HG03521 (cell line): ENCODE results near the gene P3H2.

ENCODE experiments used
- ATAC-seq: cut with Tn5 transposase; IDR thresholded peaks from one replicate; pipeline ENCODE4 v1.9.1; 2021; ENCODE audit warnings: mild to moderate bottlenecking, moderate library complexity; ENCODE audit not compliant: unreplicated experiment

P3H2 gene

DNA sequence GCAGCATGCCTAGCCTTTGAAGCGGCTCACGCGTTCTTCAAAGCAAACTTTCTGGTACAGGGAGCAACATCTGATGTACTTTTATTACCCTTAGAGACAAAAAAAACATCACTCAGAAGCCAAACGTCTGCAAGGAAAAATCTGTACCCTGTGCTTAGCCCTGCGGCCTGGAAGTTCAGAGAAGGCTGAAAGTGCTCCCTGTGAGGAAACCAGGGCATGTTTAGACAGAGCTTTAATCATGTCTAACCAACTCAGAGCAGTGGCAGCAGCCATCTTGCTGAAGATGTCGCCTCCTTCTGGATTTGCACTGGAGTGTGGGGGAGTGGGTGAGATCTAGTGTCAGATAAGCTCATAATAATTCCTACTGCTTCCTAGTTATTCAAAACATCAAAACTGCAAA lies 170.4 kb downstream of the P3H2 start:
- no peak for ATAC-seq

- ATAC-seq, result no peak
Observed at GRCh38 chr3:189949580-189949979, 171.1 kb downstream of the P3H2 start.

- ATAC-seq, result no peak
Observed at GRCh38 chr3:189948724-189949045, 172.0 kb downstream of the P3H2 start.

GRCh38 chr3:189947948-189948723 lies 172.6 kb downstream of the P3H2 start:
- no peak for ATAC-seq

DNA sequence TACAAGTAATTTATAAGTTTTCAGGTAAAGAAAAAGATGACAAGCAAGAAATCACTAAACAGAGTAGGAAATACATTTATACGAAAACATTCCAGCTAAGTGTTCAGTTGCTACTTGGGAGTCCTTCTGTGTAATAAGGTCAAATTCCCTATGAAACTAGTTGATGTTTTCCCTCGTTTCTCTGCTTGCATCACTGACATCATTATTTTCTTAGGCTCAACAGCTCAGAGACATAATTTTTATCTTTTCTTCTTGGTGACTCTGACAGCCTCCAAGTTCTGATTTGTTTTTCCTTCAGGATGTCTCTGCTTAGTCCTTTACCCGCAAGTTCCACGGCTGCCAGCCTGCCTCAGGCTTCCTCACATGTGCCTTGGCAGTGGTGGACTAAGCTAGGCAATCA lies 173.6 kb downstream of the P3H2 start:
- ATAC-seq, result no peak

DNA sequence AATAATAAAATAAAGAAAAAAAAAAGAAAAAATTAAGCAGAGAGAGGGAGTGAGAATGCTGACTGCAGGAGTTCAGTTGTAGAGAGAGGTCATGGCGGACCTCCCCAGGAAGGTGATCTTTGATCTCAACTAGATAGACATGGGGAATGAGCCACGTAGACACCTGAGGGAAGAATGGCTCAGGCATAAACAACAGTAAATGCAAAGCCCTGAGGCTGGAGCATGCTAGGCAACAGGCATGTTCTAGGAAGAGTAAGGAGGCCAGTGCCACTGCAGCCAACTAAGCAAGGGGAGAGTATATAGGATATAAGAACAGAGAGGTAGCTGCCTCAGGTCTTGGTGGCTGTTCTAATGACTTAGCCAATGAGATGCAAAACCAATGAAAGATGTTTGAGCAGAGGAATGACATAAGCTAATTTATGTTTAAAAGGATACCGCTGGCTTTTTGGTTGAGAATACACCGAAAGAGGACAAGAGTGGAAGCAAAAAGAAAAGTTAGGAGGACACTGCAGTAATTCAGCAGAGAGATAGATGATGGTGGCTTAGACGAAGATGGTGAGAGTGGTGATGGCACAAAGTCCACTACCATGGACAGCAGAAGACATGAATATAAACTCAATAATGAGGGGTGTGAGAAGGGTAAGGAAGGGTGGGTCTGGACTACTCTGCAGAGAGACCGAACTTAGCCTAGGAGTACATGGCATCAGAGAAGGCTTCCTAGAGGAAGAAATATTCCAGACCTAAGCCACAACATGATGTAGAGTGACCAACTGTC lies 174.6 kb downstream of the P3H2 start:
- ATAC-seq, result no peak

DNA sequence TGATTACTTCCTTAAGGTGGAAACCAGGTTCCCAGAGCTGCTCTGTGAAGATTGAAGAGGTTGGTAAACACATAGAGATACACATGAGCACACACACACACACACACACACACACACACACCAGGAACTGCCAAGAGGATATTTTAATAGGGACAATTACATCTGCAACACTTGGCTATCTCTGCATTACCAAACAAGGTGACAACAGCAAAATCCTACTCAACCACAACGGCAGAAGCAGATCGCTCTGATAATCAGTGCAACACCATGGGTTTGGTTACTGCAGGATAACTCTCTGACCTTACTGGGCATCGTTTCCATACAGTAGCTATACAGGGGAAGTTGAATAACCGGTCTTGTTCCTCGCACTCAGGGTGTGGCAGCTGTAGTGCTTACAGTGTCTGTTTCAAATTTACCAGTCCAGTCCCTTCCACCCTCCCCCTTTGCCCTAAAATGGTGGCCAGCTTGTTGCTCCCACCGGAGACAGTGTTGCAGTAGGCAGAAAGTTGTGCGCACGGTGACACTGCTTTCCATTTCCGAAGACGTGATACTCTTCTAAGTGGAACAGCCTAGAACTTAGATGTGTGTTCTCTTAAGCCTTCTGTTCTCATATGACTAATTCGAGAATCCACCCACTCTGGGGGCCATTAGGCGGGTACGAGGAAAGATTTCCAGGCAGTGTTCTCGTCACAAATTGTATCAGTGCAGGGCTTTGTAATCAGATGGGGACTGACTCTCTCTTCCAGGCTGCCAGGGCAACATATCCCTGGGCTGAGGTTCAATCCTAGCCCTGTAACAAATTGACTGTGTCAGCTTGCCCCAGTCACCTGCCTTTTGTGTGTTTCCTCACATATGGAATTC lies 176.2 kb downstream of the P3H2 start:
- no peak for ATAC-seq

- no peak for ATAC-seq
Observed at GRCh38 chr3:189942948-189943347, 177.7 kb downstream of the P3H2 start.

DNA sequence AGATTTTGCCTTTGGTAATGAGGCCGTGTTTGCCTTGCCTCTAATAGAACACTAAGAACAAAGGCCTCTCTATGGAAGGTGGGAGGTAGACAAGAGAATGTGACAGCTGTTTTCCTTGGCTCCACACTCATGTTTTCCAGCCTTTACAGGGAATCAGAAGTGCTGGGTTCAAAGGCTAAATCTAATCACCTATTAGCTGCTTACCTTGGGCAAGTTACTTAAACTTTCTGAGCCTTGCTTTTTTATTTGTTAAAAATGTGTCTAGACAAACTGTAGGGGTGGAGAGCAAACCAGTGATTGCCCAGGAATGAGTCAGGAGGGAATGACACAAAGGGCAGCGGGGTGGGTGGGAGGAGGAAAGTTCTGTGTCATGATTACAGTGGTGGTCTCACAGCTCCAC lies 179.0 kb downstream of the P3H2 start:
- ATAC-seq, result no peak

DNA sequence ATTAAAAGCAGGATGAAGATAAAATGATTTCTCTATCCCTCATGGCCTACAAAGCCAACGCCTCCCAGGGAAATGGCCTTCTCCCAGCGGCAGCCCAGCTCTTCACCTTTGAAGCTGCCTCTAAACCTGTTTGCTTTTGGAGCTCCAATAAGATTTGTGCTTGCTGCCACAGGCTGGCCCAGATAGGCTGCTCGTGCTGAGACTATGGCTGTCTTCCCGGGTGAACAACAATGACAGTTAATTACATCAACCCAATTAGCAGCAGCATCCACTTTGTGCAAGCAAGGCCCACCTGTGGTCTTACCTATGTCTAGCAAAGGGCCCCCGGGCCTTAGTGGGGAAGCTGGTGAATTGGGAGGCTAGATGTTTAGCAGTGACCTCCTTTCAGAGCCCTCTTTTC lies 179.6 kb downstream of the P3H2 start:
- ATAC-seq, result no peak

DNA sequence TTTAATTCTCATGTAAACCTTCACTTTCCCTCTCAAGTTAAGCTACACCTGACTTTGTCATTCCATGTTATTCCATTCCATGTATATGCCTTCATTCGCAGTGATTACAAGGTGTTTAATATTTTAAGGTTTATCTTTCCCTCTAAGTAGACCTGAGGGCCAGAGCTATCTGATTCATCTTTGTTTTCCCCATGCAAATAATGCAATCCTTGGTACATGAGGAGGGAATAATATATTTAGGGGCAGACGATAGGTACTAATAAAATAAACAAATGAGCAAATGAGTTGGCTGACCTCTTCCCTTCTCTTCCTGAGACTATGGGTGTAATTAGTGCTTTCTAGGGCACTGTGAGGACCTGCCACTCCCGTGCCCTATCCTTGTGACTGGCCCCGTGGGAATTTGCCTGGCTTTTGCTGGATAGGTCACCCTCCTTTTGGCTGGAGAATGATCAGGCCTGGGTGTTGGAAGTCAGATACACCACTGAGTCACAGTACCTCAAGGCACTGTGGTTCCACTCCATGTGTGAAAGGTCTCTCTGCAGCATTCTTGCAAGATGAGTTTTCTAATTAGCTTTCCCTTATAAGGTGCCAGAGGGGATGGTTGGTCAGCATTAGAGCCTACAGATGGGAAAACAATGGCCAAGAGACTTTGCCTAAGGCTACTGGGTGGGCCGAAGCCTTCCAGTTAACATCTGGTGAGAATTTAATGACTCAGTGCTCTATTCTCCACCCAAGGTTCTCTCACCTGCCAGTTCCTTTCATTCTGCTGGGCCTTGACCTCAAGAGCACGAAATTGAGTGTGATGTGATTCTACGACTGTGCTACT lies 183.2 kb downstream of the P3H2 start:
- ATAC-seq, result no peak

- no peak for ATAC-seq
Observed at GRCh38 chr3:189936201-189936945, 184.3 kb downstream of the P3H2 start.

DNA sequence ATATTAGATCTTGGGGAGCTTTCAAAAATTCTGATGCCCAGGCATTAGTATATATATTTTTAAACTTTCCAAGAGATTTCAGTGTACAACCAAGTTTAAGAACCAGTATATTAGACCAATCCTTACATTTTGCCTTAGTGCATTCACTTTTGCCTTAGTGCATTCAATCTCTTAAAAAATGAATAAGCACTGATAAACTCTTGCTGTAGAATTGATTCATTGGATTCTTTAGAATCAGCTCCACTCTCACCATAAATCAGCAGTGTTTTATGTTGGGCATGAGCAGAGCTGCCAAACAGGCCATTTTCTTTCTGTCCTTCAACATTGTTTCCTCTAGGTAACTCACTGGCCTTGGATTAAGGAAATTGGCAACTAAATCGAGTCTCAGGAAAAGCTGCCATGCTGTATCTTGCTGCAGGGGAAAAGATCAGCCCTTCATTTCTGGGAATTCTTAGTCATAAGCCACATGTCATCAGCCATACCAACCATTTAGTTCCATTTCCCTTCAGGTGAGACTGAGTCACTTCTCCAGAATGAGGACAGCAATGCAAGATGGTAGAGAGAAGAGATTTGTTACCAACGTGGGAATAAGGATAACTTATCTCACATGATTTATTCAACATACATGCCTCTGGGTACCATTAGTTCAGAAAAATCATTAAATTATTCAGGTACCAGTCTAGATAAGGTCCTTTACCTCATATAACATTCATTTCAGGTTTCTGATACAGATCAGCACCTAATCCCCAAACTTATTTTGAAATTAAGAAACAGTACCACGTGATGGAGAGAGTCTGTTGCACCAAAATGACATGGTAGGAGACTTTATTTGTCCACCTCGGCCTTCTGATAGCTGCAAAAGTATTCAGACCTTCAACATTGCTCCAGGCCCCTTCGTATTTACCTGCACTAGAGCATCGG lies 192.5 kb downstream of the P3H2 start:
- ATAC-seq, result no peak

- no peak for ATAC-seq
Observed at GRCh38 chr3:189921770-189922169, 198.9 kb downstream of the P3H2 start.

DNA sequence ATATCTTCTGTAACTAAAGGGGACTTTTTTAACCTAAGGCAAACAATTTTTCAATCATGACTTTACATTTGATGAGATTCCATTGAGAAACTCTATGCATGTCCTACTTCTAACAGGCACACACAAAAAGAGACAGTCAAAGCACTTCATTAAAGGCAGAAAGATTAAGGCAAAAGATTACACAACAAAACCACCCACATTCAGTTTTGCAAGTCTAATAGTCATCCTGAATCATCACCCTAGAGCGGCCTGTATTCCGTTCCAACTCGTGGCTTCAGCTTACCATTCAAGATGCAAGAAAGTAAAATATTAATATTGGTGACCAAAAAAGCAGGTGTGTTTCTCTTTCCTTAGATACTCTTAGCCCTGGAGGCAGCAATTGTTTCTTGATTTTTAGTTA lies 205.9 kb downstream of the P3H2 start:
- no peak for ATAC-seq

DNA sequence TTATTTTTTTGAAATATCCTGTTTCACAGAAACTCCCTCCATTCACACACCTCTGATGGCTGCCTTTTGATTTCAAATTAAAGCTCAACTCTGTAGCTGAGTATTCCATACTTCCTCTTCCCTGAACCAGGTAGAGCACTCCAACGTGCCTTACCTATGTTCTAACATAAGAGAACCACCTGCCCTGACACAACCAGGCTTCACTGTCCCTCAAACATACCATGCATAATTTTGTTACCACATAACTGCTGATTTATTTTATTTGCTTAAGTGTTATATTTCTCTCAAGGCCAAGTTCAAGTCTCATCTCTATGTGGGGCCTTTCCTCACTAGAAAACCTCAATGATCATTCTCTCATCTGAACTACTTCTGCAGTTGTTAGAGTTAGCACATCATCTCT lies 209.7 kb downstream of the P3H2 start:
- ATAC-seq, result no peak

DNA sequence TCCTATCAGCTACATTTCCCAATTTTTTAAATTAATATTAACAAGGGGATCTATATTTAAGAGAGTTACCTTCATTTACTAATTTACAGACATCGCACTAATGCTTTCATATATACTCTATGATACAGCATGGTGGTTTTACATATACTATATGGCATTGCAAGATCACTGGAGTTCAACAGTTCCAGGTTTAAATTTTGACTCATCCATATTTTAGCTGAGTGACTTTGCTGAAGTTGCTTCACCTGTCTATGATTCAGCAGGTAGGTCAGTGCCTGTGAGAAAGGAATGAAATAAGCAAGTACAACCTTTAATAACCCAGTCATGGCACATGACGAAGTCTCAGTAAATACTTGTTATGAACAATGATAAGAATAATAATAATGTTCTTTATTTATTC lies 211.1 kb downstream of the P3H2 start:
- ATAC-seq, result no peak

GRCh38 chr3:189909139-189909538 lies 211.6 kb downstream of the P3H2 start:
- ATAC-seq, result no peak

DNA sequence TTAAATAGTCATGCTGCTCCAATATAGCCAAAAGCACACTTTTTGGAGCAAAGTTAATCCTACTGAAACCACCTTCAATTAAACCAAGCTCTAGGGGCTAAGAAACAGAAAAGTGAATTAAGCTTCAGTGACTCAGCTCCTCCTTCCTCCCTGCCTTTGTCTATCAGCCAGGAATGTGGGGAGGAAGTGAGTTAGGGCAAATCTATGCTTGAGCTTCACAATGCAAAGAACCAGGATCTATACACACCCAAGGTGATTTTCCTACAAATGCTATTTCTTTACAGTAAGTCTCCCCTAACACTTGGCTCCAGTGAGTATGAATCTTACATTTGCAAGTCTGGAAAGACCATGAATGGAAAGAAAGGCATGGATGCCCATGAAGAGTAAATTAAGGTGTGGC lies 212.1 kb downstream of the P3H2 start:
- no peak for ATAC-seq
